Activated CD4-positive, alpha-beta T cell treated with anti-CD3 and anti-CD28 coated beads, Interleukin-2, Interleukin-6, amounts not matched to agents 100 ng/mL and 50 ng/mL, durations not matched to agents 16 hours and 8 hours (primary cell): ENCODE results near the gene VKORC1L1.
"Not testable (repeated sequence)": the region's sequence is repeated elsewhere in the genome, so short reads cannot be mapped to it uniquely, and the experiment has no call there.

Experiments used
- DNase-seq: peaks from one replicate; pipeline ENCODE4 v3.0.0-alpha.2; 2020

Gene VKORC1L1

DNA sequence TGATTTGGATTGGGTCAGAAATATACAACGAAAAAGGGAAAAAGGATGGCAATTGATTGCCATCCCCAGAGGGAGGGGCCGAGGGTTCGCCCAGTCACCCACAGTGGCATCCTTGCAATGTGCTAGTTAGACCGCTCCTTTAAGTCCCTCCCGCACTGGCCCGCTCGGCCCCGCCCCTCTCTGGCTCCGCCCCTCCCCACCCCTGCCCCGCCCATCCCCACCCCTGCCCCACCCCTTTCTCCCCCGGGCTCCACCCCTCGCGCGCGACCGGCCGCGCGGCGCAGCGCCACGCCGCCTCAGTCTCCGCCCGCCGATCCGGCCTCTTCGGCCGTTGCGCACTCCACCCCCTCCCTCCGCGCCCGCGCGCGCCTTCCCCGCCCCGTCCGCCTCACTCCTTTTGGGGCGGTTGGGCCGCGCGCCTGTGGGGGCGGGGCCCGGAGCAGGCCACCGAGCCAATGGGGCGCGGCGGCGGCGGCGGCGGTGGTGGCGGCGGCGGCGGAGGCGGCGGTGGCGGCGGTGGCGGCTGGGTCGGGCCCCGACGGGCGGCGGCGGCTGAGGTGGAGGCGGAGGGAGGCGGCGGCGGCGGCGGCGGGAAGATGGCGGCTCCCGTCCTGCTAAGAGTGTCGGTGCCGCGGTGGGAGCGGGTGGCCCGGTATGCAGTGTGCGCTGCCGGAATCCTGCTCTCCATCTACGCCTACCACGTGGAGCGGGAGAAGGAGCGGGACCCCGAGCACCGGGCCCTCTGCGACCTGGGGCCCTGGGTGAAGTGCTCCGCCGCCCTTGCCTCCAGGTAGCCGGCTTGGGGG, at the start of gene VKORC1L1:
Gene VKORC1L1, plus strand, starts transcription at position 299 of the 806 bp plus-strand sequence. Its CDS starts 298 bp downstream, at position 597.
- peak; percentile 98 for DNase-seq

- no peak for DNase-seq
These were observed 45.5 kb upstream of the VKORC1L1 start for GRCh38 chr7:65827366-65827765.

GRCh38 chr7:65832281-65832680, 40.6 kb upstream of the VKORC1L1 start:
- peak; percentile 6 for DNase-seq

GRCh38 chr7:65836684-65837083, 36.2 kb upstream of the VKORC1L1 start:
- DNase-seq: not testable (repeated sequence)

DNA sequence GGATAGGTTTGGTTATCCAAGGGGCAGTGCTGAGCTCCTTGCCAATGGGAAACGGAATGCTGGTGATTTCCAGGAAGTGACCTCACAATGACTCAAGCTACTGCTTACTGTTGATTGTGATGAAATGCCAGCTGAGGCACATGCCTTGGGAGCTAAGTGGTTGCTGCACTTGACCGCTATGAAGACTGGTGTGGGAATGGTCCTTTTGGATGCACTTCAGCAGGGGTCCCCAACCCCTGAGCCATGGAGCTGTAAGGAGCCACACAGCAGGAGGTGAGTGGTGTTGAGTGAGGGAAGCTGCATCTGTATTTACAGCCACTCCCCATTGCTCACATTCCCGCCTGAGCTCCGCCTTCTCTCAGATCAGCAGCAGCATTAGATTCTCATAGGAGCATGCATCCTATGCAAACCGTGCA, 35.3 kb upstream of the VKORC1L1 start:
- not testable (repeated sequence) for DNase-seq

GRCh38 chr7:65839846-65840245, 33.0 kb upstream of the VKORC1L1 start:
- no peak for DNase-seq

DNA sequence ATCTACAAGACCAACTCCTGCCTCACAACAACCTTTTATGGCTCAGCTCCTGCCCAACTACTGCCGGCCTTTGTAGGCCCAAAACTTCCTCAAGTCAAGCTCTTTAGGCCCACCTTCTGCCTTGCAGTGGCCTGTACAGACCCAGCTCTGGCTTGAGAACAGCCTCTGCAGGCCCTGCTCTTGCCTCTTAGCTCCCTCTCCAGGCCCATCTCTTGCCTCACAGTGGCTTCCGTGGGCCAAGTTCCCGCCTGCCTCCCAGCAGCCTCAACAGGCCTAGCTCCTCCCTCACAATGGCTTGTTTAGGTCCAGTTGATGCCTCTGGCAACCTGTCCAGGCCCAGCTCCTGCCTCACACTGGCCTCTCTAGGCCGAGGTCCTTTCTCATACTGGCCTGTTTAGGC, 32.4 kb upstream of the VKORC1L1 start:
- no peak for DNase-seq

GRCh38 chr7:65843616-65844015, 29.3 kb upstream of the VKORC1L1 start:
- DNase-seq: not testable (repeated sequence)

DNA sequence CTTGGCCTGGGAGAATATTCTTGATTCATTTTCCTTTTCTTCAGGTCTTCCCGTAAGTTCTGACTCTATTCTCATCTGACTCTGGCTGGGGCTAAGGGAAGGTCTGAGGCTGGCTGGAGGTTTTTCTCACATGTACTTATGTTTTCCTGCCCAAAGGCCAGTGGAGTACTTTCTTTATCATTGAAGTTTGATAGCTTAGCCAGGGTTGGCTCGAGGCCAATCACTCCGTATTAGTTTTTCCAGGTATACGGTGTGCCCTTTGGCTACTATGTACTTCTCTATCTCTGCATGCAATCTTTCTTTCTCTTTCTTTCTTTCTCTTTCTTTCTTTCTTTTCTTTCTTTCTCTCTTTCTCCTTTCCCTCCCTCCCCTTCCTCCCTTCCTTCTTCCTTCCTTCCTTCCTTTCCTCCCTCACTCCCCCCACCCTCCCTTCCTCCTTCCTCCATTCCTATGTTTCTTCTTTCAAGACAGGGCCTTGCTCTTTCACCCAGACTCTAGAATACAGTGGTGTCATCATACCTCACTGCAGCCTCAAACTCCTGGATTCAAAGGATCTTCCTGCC, 26.8 kb upstream of the VKORC1L1 start:
- no peak for DNase-seq

DNA sequence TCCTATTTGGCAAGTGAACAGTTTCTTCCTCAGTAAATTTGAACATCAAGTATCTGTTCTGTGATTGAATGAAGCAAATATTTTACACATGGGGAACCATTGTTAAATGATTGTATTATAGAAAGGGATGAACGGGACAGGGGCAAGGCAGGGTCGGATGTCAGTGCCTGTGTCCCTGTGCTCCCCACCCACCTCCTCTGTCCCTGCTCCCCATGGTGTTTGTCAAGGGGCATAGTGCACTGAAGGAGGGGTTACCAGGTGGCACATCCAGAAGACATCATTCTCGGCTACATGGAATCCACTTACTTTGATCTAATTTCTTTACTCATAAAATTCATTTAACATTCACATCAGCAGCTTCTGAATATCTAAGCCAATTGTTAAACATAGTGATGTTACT, 19.4 kb upstream of the VKORC1L1 start:
- not testable (repeated sequence) for DNase-seq

DNA sequence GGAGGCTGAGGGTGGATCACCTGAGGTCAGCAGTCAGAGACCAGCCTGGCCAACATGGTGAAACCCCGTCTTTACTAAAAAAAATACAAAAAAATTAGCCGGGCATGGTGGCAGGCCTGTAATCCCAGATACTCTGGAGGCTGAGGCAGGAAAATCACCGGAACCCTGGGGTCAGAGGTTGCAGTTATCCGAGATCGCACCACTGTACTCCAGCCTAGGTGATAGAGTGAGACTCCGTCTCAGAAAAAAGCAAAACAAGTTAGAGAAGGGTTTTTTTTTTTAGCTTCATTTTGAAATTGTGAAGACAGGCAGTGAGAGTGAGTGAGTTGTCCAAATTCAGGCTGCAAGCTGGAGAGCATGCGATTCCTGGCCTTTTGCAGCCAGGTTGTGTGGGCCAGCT, 19.0 kb upstream of the VKORC1L1 start:
- not testable (repeated sequence) for DNase-seq

- not testable (repeated sequence) for DNase-seq
These were observed 15.5 kb upstream of the VKORC1L1 start for GRCh38 chr7:65857321-65857894.

DNA sequence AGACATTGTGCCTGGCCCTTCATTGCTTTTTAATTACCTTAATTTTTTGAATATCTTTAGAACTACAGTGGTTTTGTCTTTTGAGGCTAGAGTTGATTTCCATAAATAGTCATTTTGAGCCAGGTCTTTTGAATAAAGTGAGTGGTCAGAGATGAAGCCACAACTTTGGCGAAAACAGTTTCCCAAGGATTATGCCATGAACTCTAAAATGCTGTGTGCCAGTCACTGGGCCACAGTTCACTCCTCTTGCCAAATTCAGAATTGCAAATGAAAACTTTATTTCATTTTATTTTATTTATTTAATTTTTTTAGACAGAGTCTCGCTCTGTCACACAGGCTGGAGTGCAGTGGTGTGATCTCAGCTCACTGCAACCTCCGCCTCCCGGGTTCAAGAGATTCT, 14.2 kb upstream of the VKORC1L1 start:
- DNase-seq: not testable (repeated sequence)

DNA sequence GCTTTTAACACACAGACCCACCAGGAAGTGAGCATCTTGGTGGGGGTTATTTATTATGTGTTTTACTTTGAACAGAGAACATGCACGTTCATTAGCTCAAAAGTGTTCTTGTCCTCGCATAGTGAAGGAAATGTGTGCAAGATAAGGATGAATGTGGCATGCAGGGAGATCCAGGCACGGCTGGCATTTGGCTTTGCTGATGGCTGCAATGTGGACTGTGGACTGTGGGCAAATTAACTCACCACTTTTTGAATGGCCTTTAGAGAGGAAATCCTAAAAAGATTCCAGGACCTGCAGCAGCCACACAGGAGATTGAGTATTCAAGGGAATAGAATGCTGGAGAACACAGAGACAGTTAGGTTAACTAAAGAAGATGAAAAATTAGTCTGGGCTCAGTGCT, 6.6 kb upstream of the VKORC1L1 start:
- DNase-seq: not testable (repeated sequence)

- not testable (repeated sequence) for DNase-seq
These were observed 5.2 kb upstream of the VKORC1L1 start for GRCh38 chr7:65867681-65868080.

DNA sequence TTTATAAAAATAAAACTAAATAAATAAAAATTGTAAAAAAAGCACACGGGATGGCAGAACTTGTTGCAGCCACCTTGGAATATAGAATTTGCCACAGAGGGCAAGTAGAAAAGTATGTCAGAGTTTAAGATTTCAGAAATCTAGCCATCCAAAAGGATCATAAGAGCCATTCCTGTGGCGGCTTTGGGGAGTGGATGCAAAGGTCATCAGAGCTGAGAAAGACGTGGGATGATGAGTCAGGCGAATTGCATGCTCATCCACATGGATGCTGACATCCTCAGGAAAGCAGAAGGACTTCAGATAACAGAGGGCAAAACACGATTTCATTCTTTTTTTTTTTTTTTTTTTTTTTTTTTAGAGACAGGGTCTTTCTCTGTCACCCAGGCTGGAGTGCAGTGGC, 3.6 kb upstream of the VKORC1L1 start:
- DNase-seq: not testable (repeated sequence)

DNA sequence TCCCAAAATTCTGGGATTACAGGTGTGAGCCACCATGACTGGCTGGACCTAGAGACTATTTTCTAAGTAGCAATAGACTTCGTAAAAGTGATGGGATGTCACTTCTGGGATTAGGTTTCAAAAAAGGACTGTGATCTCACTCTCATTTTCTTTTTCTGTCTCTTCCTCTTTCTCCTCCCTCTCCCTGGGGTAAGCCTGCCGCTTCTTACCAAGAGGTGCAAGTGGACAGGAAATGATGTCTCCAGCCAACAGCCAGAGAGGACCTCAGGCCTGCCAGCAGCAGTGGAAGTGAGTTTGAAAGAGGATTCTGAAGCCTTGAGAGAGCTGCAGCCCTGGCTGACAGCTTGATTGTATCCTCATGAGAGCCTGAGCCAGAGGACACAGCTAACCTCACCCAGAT, 1.4 kb upstream of the VKORC1L1 start:
- not testable (repeated sequence) for DNase-seq

DNA sequence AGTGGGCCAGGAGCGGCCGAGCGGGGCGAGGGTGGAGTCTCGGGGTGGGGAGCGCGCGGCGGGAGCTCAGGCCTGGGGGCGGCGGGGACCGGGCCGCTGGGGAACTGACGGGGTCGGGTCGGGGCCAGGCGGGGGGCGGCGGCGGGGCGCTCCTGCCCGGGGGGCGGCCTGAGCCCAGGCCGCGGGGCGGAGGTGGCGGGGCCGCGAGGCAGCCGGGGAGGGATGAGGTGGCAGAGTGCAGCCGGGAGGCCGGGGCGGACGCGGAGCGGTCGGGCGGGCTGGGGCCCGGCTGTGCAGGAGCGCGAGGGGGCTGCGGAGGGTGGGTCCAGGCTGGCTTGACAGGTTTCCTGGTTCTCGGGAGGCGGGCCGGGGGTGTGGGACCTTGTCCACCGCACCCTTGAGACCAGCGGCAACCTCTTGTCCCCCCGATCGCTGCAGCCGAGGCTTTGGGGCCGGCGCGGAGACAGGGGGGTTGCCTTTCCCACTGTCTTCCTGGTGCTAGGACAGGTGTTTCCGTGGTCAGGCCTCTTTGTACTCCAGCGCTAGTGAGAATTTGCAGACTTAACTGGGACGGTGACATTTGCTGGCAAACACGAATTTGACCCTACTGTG, 814 bp downstream of the VKORC1L1 start:
- DNase-seq: peak; percentile 22

DNA sequence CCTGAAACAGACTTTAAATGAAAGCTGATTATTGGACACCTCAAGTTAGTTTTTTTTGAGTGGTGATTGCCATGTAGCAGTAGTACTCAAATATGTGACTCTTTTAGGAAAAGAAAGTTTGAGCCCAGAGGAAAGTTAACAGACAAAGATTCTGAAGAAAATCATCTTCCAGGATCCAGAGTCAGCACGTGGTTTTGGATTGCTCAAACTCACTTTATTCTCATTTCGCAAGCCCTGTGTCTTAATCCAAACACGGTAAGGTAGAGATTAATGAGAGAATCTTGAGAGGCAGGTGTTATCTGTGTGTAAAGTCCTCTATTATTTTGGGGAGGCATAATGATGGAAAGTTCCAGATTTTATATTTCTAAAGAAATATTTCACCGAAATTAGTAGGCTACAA, 2.8 kb downstream of the VKORC1L1 start:
- DNase-seq: not testable (repeated sequence)

- not testable (repeated sequence) for DNase-seq
These were observed 6.6 kb downstream of the VKORC1L1 start for GRCh38 chr7:65879292-65880153.

- DNase-seq: not testable (repeated sequence)
These were observed 7.4 kb downstream of the VKORC1L1 start for GRCh38 chr7:65880242-65880641.

GRCh38 chr7:65884983-65885382, 12.1 kb downstream of the VKORC1L1 start:
- not testable (repeated sequence) for DNase-seq
